Body of pancreas (tissue), 4 donors: ENCODE results near the gene SLC51A. TPM values are rescaled to one million over a fixed set of nuclear protein-coding genes. Genes with fewer than 3 reads are reported as not detected.

Experiments used
- ATAC-seq: fragments of 150-250 bp; one replicate; pipeline ENCODE4 v1.9.1; 2016
- DNase-seq, 4 donors: peaks; one replicate each; pipeline ENCODE4 v3.0.0-alpha.2; 2019
- H3K27ac ChIP-seq, 4 donors: fragments of 200-600 bp; sonication (generic); 1 replicate in 3 of 4; 2 replicates in 1 of 4; pipeline versions ENCODE4 v1.5.1 to v1.6.1; 2016 to 2019; ENCODE audit warnings: mild to moderate bottlenecking in 1 of 4, mixed read lengths in 1 of 4, moderate library complexity in 1 of 4
- H3K27me3 ChIP-seq, 2 donors: fragments of 200-600 bp; sonication (generic); one replicate each; pipeline ENCODE4 v1.6.0; 2016; ENCODE audit warnings: mild to moderate bottlenecking in 1 of 2
- H3K36me3 ChIP-seq, 2 donors: fragments of 200-600 bp; sonication (generic); replicated peaks in 1 of 2; 2 replicates each; pipeline ENCODE4 v1.5.1; 2016; ENCODE audit warnings: low read depth in 2 of 2; ENCODE audit not compliant: insufficient read depth in 1 of 2
- H3K4me1 ChIP-seq: fragments of 200-600 bp; sonication (generic); one replicate; pipeline ENCODE4 v1.6.0; 2016
- H3K4me3 ChIP-seq, 2 donors: fragments of 200-600 bp; sonication (generic); 1 replicate in 1 of 2; 2 replicates in 1 of 2; pipeline ENCODE4 v1.5.1; 2016 to 2019
- H3K9me3 ChIP-seq, 3 donors: fragments of 200-600 bp; sonication (generic); 1 replicate in 2 of 3; 2 replicates in 1 of 3; pipeline ENCODE4 v1.5.1; 2016
- POLR2A ChIP-seq, 3 donors: fragments of 450-650 bp; IDR thresholded peaks; one replicate each; pipeline ENCODE4 v1.6.1; 2016; ENCODE audit warnings: antibody characterized with exemption in 3 of 3, mild to moderate bottlenecking in 2 of 3
- WGBS, 2 donors: methylation state at CpG; one replicate each; pipeline ENCODE4 v1.1.5; 2017; 5-methylcytosine and 5-hydroxymethylcytosine counted together
- intact Hi-C: fragments of 100-400 bp; cut with DNase I; formaldehyde crosslinking; loops from one replicate; pipeline ENCODE4 v1.15.1; 2023
- total RNA-seq, 2 donors: library from RNA; depleted of rRNA; stranded (reverse); fragments of >200 nt; gene quantifications; one replicate each; pipeline ENCODE4 v1.1.0, GENCODE V29; 2016
- TF ChIP-seq, protein P1 (sequence below), 7 experiments: fragments of 450-650 bp in 4 of 7; fragments of 200-600 bp in 3 of 7; sonication (generic) in 3 of 7; IDR thresholded peaks; one replicate each; pipeline ENCODE4 v1.5.1; 2016 to 2019; ENCODE audit warnings: antibody characterized with exemption in 7 of 7

The SLC51A gene
- total RNA-seq, 2 donors from 2014 or later = 0.26 TPM; not detected in 1

DNA sequence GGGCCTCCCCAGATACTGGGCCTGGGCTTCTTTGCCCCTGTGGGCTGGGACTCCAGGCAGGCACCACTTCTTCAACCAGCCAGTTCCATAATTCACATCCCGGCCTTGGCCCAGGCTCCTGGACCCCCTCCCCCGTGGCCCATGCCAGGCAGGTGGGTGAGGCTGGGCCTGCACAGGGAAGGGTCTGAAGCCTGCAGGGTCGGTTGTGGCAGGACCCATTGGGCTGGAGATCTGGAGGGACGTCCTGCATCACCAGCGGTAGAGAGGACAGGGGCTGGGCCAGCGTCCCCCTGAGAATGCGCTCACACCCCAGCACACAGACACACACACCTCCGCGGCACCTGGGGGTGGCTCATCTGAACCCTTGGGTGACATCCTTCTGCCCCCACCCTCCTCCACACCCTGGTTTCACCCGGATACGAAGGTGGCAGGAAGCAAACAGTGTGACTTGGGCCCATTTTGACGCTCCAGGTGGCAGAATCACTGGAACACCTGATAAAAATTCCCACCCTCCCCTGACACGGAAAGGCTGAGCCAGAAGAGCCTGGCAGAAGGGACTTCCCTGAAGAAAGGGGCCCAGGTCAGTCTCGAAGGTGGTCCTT, 20.6 kb upstream of the SLC51A start:
- TF ChIP-seq, protein P1, sequence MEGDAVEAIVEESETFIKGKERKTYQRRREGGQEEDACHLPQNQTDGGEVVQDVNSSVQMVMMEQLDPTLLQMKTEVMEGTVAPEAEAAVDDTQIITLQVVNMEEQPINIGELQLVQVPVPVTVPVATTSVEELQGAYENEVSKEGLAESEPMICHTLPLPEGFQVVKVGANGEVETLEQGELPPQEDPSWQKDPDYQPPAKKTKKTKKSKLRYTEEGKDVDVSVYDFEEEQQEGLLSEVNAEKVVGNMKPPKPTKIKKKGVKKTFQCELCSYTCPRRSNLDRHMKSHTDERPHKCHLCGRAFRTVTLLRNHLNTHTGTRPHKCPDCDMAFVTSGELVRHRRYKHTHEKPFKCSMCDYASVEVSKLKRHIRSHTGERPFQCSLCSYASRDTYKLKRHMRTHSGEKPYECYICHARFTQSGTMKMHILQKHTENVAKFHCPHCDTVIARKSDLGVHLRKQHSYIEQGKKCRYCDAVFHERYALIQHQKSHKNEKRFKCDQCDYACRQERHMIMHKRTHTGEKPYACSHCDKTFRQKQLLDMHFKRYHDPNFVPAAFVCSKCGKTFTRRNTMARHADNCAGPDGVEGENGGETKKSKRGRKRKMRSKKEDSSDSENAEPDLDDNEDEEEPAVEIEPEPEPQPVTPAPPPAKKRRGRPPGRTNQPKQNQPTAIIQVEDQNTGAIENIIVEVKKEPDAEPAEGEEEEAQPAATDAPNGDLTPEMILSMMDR (IDR thresholded peaks at IDR 0.05) = no peak
- TF ChIP-seq POLR2A (IDR thresholded peaks at IDR 0.05) = no peak
- ATAC-seq (no peak), DNase-seq (no peak)
- 75 to 86% methylated on average over 1 to 13 of the region's 14 CpGs for WGBS, 2 donors
- Histone ChIP-seq H3K4me3 (no peak overlapping the region), H3K4me1 (peaks cover 18% of the 10 kb centered on the region), H3K36me3 (no peaks in the 10 kb centered on the region), H3K27ac (no peak overlapping the region), H3K27me3 (no peaks in the 10 kb centered on the region), H3K9me3 (no peaks in the 10 kb centered on the region)
- intact Hi-C loops = loop anchor here (5.0 kb wide), 1 partner anchor 123 kb away; no protein-coding TSS in a partner anchor

DNA sequence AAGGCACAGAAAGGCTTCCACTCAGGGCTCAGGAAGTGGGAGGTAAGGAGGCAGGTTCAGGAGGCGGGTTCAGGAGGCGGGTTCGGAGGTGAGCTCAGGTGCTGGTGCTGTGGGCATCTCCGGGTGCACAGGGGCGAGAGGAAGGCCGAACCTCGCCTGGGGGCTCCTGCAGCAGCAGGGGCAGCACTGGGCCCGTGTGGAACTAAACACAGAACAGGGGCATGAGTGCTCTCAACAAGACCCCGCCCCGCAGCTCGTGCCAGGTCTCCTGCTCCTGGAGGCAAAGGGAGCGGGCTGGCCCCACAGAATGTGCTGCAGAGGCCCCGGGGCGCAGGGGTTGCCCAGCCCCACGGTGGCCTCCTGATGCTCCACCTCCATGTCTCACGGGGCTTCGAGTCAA, 18.8 kb upstream of the SLC51A start:
- DNase-seq = no peak
- no peak for ATAC-seq
- Histone ChIP-seq H3K9me3 (no peaks in the 10 kb centered on the region), H3K4me3 (no peak overlapping the region), H3K4me1 (peaks cover 16% of the 10 kb centered on the region), H3K36me3 (no peaks in the 10 kb centered on the region), H3K27ac (no peak overlapping the region), H3K27me3 (no peaks in the 10 kb centered on the region)
- intact Hi-C loops = loop anchor here (5.0 kb wide), 1 partner anchor 125 kb away; no protein-coding TSS in a partner anchor
- TF ChIP-seq POLR2A (IDR thresholded peaks at IDR 0.05) = no peak
- TF ChIP-seq, protein P1 (IDR thresholded peaks at IDR 0.05) = no peak
- WGBS, 2 donors = 73 to 79% methylated on average over 12 to 15 of the region's 17 CpGs

DNA sequence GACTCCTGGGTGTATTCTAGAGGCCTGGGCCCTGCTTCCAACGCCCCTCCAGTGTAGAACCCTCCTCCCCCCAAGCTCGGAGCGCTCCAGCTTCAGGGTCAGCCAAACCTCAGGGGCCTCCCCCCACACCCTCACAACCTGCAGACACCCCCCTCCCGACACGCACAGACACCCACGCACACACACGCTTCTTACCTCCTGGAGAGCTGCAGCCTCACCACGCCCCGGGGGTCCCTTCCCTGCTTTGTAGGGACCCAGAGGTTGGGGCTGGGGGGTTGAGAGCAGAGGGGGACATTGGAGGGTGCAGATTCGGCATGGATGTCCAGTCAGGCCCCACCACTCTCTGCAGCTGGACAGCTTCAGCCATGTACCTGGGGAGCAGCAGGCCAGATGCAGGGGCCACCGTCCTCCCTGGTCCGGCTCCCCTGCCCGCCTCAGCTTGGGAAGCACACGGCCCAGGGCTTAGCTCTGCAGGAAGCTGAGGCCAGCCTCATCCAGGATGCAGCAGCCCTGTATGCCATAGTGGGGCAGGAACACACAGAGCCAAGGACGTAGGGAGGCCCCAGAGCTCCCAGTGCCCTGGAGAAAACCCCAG, 18.2 kb upstream of the SLC51A start:
- Histone ChIP-seq H3K36me3 (no peaks in the 10 kb centered on the region), H3K4me1 (peaks cover 14% of the 10 kb centered on the region), H3K9me3 (no peaks in the 10 kb centered on the region), H3K4me3 (no peak overlapping the region), H3K27ac (no peak overlapping the region), H3K27me3 (no peaks in the 10 kb centered on the region)
- ATAC-seq (no peak), DNase-seq (no peak)
- intact Hi-C loops = loop anchor here (5.0 kb wide), 1 partner anchor 126 kb away; no protein-coding TSS in a partner anchor
- 82% methylated on average over 8 to 15 of the region's 15 CpGs for WGBS, 2 donors
- TF ChIP-seq, protein P1 (IDR thresholded peaks at IDR 0.05) = no peak
- TF ChIP-seq POLR2A (IDR thresholded peaks at IDR 0.05) = no peak

DNA sequence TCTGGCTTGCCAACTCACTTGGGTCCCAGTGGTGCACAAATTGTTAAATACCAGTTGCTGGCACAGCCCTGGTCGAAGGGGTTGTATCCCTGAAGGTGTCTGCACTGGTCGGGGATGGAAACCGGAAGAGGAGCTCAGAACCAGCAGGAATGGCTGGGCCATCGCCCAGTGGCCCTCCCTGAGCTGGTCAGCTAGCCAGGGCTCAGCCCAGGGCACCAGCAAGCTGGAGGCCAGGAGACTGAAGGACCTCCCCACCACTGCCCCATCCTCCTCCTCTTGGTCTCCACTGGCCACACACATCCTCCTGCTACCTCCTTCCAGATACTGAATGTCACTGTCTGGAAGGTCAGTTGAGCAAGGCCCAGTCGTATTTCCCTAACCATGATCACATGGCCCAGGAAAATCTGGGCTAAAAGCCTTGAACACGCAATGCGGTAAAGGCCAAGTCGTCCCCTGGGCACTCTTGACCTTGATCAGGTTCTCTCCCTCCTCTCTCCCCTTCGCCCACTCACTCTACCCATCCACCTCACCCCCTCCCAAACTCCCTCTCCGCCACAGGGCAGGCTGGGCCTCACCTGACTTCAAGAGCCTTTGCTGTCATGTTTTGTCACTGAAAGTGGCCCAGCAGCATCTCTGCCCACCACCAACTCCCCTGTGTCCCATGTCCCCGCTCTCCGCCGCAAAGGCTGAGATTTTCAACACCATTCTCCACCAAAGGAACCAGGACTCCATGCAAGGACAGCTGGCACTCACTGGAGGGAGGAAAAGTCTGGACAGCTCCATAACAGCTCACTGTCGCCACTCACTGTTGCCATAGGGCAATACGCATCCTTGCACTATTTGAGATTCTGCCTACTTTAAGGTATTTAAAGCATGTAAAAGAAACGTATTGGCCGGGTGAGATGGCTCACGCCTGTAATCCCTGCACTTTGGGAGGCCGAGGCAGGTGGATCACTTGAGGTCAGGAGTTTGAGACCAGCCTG, 17.3 kb upstream of the SLC51A start:
- intact Hi-C loops = loop anchor here (5.0 kb wide), 1 partner anchor 127 kb away; no protein-coding TSS in a partner anchor
- DNase-seq = no peak

More for the DNA sequence above, 17.3 kb upstream of the SLC51A start:
- no peak overlapping the region for H3K4me3 ChIP-seq
- H3K9me3 ChIP-seq = no peaks in the 10 kb centered on the region
- no peaks in the 10 kb centered on the region for H3K27me3 ChIP-seq
- H3K36me3 ChIP-seq = no peaks in the 10 kb centered on the region
- H3K4me1 ChIP-seq = peaks cover 6% of the 10 kb centered on the region
- no peak for ATAC-seq
- H3K27ac ChIP-seq = no peak overlapping the region
- no peak for TF ChIP-seq POLR2A (IDR thresholded peaks at IDR 0.05)
- TF ChIP-seq, protein P1 (IDR thresholded peaks at IDR 0.05) = no peak
- 68 to 74% methylated on average over 13 to 19 of the region's 19 CpGs for WGBS, 2 donors
